ENCODE results near the gene ZSCAN22.
"Not testable (repeated sequence)": the region's sequence is repeated elsewhere in the genome, so short reads cannot be mapped to it uniquely, and the experiment has no call there.

ZSCAN22 gene

GRCh38 chr19:58310685-58311084 is 16.1 kb upstream of the ZSCAN22 start:
- WGBS (ENCODE audit: extremely low coverage, insufficient coverage, low lambda C conversion rate) = no CpG with 5 or more reads among the region's 13 CpGs
- H3K79me1 ChIP-seq (ENCODE audit: low read length); H2BK120ac ChIP-seq (ENCODE audit: low read depth, low read length); H3K23ac ChIP-seq (ENCODE audit: low read length); H3K56ac ChIP-seq (ENCODE audit: low read length); H3K27me3 ChIP-seq (ENCODE audit: insufficient read depth, low read length, poor library complexity); H3K9ac ChIP-seq (ENCODE audit: low read length); H3K79me2 ChIP-seq (ENCODE audit: control insufficient read depth, insufficient read depth, low read length); H3K4me3 ChIP-seq (ENCODE audit: low read length); H2BK15ac ChIP-seq (replicated peaks; ENCODE audit: low read depth); H3K4me2 ChIP-seq (ENCODE audit: low read length); H3K4me1 ChIP-seq (ENCODE audit: control insufficient read depth, low read depth, low read length); H3K27ac ChIP-seq (ENCODE audit: low read depth, low read length); H2AK5ac ChIP-seq (ENCODE audit: low read length); H2BK5ac ChIP-seq (ENCODE audit: low read length); H4K5ac ChIP-seq (ENCODE audit: low read length); H3K4ac ChIP-seq (ENCODE audit: low read depth, low read length); H3K18ac ChIP-seq (ENCODE audit: low read length); H4K8ac ChIP-seq (ENCODE audit: low read depth, low read length); H3K36me3 ChIP-seq (ENCODE audit: control insufficient read depth, insufficient read depth, low read length): not testable (repeated sequence)
- DNase-seq = peak; percentile 76

DNA sequence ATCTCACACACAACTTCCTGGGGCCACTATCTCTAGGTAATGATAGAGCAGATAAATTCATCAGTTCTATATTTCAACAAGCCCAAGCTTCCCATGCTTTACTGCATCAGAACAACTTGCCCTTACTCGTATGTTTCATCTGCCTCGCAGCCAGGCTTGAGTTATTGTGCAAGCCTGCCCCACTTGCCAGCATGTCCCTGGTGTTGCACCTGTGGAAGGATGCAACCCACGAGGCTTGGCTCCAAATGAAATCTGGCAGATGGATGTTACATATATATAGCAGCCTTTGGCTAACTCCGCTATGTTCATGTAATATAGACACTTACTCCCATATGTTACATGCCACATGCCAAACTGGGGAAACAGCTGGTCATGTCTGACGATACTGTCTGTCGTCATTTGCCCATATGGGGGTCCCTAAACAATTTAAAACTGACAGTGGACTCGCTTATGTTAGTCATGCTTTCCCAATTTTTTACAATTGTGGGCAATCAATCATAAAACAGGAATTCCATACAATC is 15.4 kb upstream of the ZSCAN22 start:
- Histone ChIP-seq H3K56ac (ENCODE audit: low read length) (no peak overlapping the region), H3K27ac (ENCODE audit: low read depth, low read length) (no peak overlapping the region), H3K4me3 (ENCODE audit: low read length) (no peak overlapping the region), H3K4ac (ENCODE audit: low read depth, low read length) (no peak overlapping the region), H3K9ac (ENCODE audit: low read length) (no peak overlapping the region), H2AK5ac (ENCODE audit: low read length) (no peak overlapping the region), H4K5ac (ENCODE audit: low read length) (no peak overlapping the region), H2BK120ac (ENCODE audit: low read depth, low read length) (no peak overlapping the region), H2BK15ac (replicated peaks; ENCODE audit: low read depth) (no peak overlapping the region), H3K4me1 (ENCODE audit: control insufficient read depth, low read depth, low read length) (no peaks in the 10 kb centered on the region), H2BK5ac (ENCODE audit: low read length) (no peak overlapping the region), H3K36me3 (ENCODE audit: control insufficient read depth, insufficient read depth, low read length) (peaks cover 6% of the 10 kb centered on the region), H3K4me2 (ENCODE audit: low read length) (no peak overlapping the region), H3K27me3 (ENCODE audit: insufficient read depth, low read length, poor library complexity) (no peaks in the 10 kb centered on the region), H3K79me1 (ENCODE audit: low read length) (peaks cover 6% of the 10 kb centered on the region), H4K8ac (ENCODE audit: low read depth, low read length) (no peak overlapping the region), H3K79me2 (ENCODE audit: control insufficient read depth, insufficient read depth, low read length) (no peaks in the 10 kb centered on the region), H3K18ac (ENCODE audit: low read length) (no peak overlapping the region), H3K23ac (ENCODE audit: low read length) (no peak overlapping the region)
- WGBS (ENCODE audit: extremely low coverage, insufficient coverage, low lambda C conversion rate) = no CpG with 5 or more reads among the region's 7 CpGs
- DNase-seq = no peak

- Histone ChIP-seq H3K79me1 (ENCODE audit: low read length) (peaks cover 2% of the 10 kb centered on the region), H2BK5ac (ENCODE audit: low read length) (no peak overlapping the region), H3K4me1 (ENCODE audit: control insufficient read depth, low read depth, low read length) (no peaks in the 10 kb centered on the region), H3K27me3 (ENCODE audit: insufficient read depth, low read length, poor library complexity) (no peaks in the 10 kb centered on the region), H3K18ac (ENCODE audit: low read length) (no peak overlapping the region), H2BK120ac (ENCODE audit: low read depth, low read length) (no peak overlapping the region), H4K5ac (ENCODE audit: low read length) (no peak overlapping the region), H3K27ac (ENCODE audit: low read depth, low read length) (no peak overlapping the region), H4K8ac (ENCODE audit: low read depth, low read length) (no peak overlapping the region), H3K4me3 (ENCODE audit: low read length) (no peak overlapping the region), H3K23ac (ENCODE audit: low read length) (no peak overlapping the region), H3K4me2 (ENCODE audit: low read length) (no peak overlapping the region), H2BK15ac (replicated peaks; ENCODE audit: low read depth) (no peak overlapping the region), H2AK5ac (ENCODE audit: low read length) (no peak overlapping the region), H3K36me3 (ENCODE audit: control insufficient read depth, insufficient read depth, low read length) (peaks cover 4% of the 10 kb centered on the region), H3K9ac (ENCODE audit: low read length) (no peak overlapping the region), H3K56ac (ENCODE audit: low read length) (no peak overlapping the region), H3K4ac (ENCODE audit: low read depth, low read length) (no peak overlapping the region), H3K79me2 (ENCODE audit: control insufficient read depth, insufficient read depth, low read length) (no peaks in the 10 kb centered on the region)
- no peak for DNase-seq
- WGBS (ENCODE audit: extremely low coverage, insufficient coverage, low lambda C conversion rate) = no CpG with 5 or more reads among the region's 2 CpGs
These were observed 11.2 kb upstream of the ZSCAN22 start for GRCh38 chr19:58315580-58315979.

GRCh38 chr19:58317476-58318072 is 9.2 kb upstream of the ZSCAN22 start:
- no CpG with 5 or more reads among the region's 7 CpGs for WGBS (ENCODE audit: extremely low coverage, insufficient coverage, low lambda C conversion rate)
- Histone ChIP-seq H3K4me1 (ENCODE audit: control insufficient read depth, low read depth, low read length) (no peaks in the 10 kb centered on the region), H2BK5ac (ENCODE audit: low read length) (no peak overlapping the region), H3K9ac (ENCODE audit: low read length) (no peak overlapping the region), H3K4me3 (ENCODE audit: low read length) (no peak overlapping the region), H3K36me3 (ENCODE audit: control insufficient read depth, insufficient read depth, low read length) (peaks cover 1% of the 10 kb centered on the region), H4K8ac (ENCODE audit: low read depth, low read length) (no peak overlapping the region), H3K23ac (ENCODE audit: low read length) (no peak overlapping the region), H2AK5ac (ENCODE audit: low read length) (no peak overlapping the region), H3K27me3 (ENCODE audit: insufficient read depth, low read length, poor library complexity) (no peaks in the 10 kb centered on the region), H2BK15ac (replicated peaks; ENCODE audit: low read depth) (no peak overlapping the region), H2BK120ac (ENCODE audit: low read depth, low read length) (no peak overlapping the region), H3K27ac (ENCODE audit: low read depth, low read length) (no peak overlapping the region), H3K18ac (ENCODE audit: low read length) (no peak overlapping the region), H3K56ac (ENCODE audit: low read length) (no peak overlapping the region), H3K4ac (ENCODE audit: low read depth, low read length) (no peak overlapping the region), H3K79me2 (ENCODE audit: control insufficient read depth, insufficient read depth, low read length) (no peaks in the 10 kb centered on the region), H4K5ac (ENCODE audit: low read length) (no peak overlapping the region), H3K79me1 (ENCODE audit: low read length) (no peaks in the 10 kb centered on the region), H3K4me2 (ENCODE audit: low read length) (no peak overlapping the region)
- peak; percentile 42 for DNase-seq

- Histone ChIP-seq H3K27ac (ENCODE audit: low read depth, low read length) (no peak overlapping the region), H3K79me2 (ENCODE audit: control insufficient read depth, insufficient read depth, low read length) (no peaks in the 10 kb centered on the region), H4K8ac (ENCODE audit: low read depth, low read length) (no peak overlapping the region), H2BK5ac (ENCODE audit: low read length) (no peak overlapping the region), H2BK120ac (ENCODE audit: low read depth, low read length) (no peak overlapping the region), H3K4me2 (ENCODE audit: low read length) (no peak overlapping the region), H3K9ac (ENCODE audit: low read length) (no peak overlapping the region), H3K4me3 (ENCODE audit: low read length) (no peak overlapping the region), H3K4ac (ENCODE audit: low read depth, low read length) (no peak overlapping the region), H3K4me1 (ENCODE audit: control insufficient read depth, low read depth, low read length) (no peaks in the 10 kb centered on the region), H2BK15ac (replicated peaks; ENCODE audit: low read depth) (no peak overlapping the region), H3K27me3 (ENCODE audit: insufficient read depth, low read length, poor library complexity) (no peaks in the 10 kb centered on the region), H3K56ac (ENCODE audit: low read length) (no peak overlapping the region), H2AK5ac (ENCODE audit: low read length) (no peak overlapping the region), H3K36me3 (ENCODE audit: control insufficient read depth, insufficient read depth, low read length) (no peaks in the 10 kb centered on the region), H4K5ac (ENCODE audit: low read length) (no peak overlapping the region), H3K23ac (ENCODE audit: low read length) (no peak overlapping the region), H3K79me1 (ENCODE audit: low read length) (no peaks in the 10 kb centered on the region), H3K18ac (ENCODE audit: low read length) (no peak overlapping the region)
- WGBS (ENCODE audit: extremely low coverage, insufficient coverage, low lambda C conversion rate) = no CpG with 5 or more reads among the region's 4 CpGs
- no peak for DNase-seq
These were observed 8.5 kb upstream of the ZSCAN22 start for GRCh38 chr19:58318297-58318696.

DNA sequence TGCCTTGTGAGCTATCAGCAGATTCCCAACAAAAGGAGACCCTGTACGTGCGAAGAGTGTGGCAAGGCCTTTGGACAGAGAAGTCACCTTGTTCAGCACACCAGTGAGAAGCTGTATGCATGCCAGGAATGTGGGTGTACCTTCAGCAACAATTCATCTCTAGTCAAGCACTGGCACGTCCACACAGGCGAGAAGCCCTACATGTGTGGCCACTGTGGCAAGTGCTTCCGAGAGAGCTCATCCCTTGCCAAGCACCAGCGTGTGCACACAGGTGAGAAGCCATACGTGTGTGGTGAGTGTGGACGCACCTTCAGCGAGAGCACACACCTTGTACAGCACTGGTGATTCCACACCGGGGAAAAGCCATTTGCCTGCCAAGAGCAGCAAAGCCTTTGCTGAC is 7.6 kb upstream of the ZSCAN22 start:
- H2BK15ac ChIP-seq (replicated peaks; ENCODE audit: low read depth) = no peak overlapping the region
- H4K8ac ChIP-seq (ENCODE audit: low read depth, low read length) = no peak overlapping the region
- H3K36me3 ChIP-seq (ENCODE audit: control insufficient read depth, insufficient read depth, low read length) = no peaks in the 10 kb centered on the region
- no peak overlapping the region for H3K27ac ChIP-seq (ENCODE audit: low read depth, low read length)
- H3K79me1 ChIP-seq (ENCODE audit: low read length) = no peaks in the 10 kb centered on the region
- no peak overlapping the region for H4K5ac ChIP-seq (ENCODE audit: low read length)
- WGBS (ENCODE audit: extremely low coverage, insufficient coverage, low lambda C conversion rate) = no CpG with 5 or more reads among the region's 10 CpGs
- H3K9ac ChIP-seq (ENCODE audit: low read length) = no peak overlapping the region
- H3K4ac ChIP-seq (ENCODE audit: low read depth, low read length) = no peak overlapping the region
- no peak overlapping the region for H2BK120ac ChIP-seq (ENCODE audit: low read depth, low read length)
- DNase-seq = no peak
- no peaks in the 10 kb centered on the region for H3K79me2 ChIP-seq (ENCODE audit: control insufficient read depth, insufficient read depth, low read length)
- no peak overlapping the region for H3K56ac ChIP-seq (ENCODE audit: low read length)
- H2AK5ac ChIP-seq (ENCODE audit: low read length) = no peak overlapping the region
- no peak overlapping the region for H2BK5ac ChIP-seq (ENCODE audit: low read length)
- no peaks in the 10 kb centered on the region for H3K4me1 ChIP-seq (ENCODE audit: control insufficient read depth, low read depth, low read length)
- H3K27me3 ChIP-seq (ENCODE audit: insufficient read depth, low read length, poor library complexity) = no peaks in the 10 kb centered on the region
- H3K4me2 ChIP-seq (ENCODE audit: low read length) = no peak overlapping the region
- no peak overlapping the region for H3K4me3 ChIP-seq (ENCODE audit: low read length)
- H3K18ac ChIP-seq (ENCODE audit: low read length) = no peak overlapping the region
- H3K23ac ChIP-seq (ENCODE audit: low read length) = no peak overlapping the region

Data from mesendoderm (in vitro differentiated cells).